H1 (cell line): ENCODE results near the gene ARHGAP26. TPM values are rescaled to one million over a fixed set of nuclear protein-coding genes. Genes with fewer than 3 reads are reported as not detected.

ENCODE experiments used
- CTCF ChIA-PET: fragments of 300-600 bp; sonication (Branson Sonifier 250); formaldehyde crosslinking; loops from one replicate; lab custom pipeline; 2021; ENCODE audit not compliant: partially characterized antibody; lab: Charles Lee
- POLR2A ChIA-PET: fragments of 300-600 bp; sonication (Branson Sonifier 250); formaldehyde crosslinking; loops from one replicate; lab custom pipeline; 2021; ENCODE audit warnings: inconsistent platforms; ENCODE audit not compliant: partially characterized antibody; lab: Charles Lee
- DNase-seq, 2 experiments: peaks; one replicate each; pipeline versions ENCODE4 v3.0.0 to v3.0.0-alpha.2; 2010 to 2022; ENCODE audit warnings: low spot score in 2 of 2, low read depth in 1 of 2, mixed read lengths in 1 of 2
- FAIRE-seq: peaks from 2 replicates; lab custom pipeline; 2011; peaks lifted over from hg19 to GRCh38; lab: Jason Lieb, UNC
- H2AFZ ChIP-seq: 2 replicates; pipeline ENCODE4 v1.8.1; 2012; ENCODE audit warnings: low read length, inconsistent platforms
- H2AK5ac ChIP-seq: 2 replicates; pipeline ENCODE4 v1.6.1; 2013; ENCODE audit warnings: low read depth, low read length
- H2BK120ac ChIP-seq: replicated peaks from 2 replicates; pipeline ENCODE3; 2013; ENCODE audit warnings: low read depth, low read length, inconsistent platforms
- H2BK12ac ChIP-seq: 2 replicates; pipeline ENCODE4 v1.6.1; 2013; ENCODE audit warnings: low read depth, low read length
- H2BK15ac ChIP-seq: 2 replicates; pipeline ENCODE4 v1.6.1; 2013; ENCODE audit warnings: low read length
- H2BK20ac ChIP-seq: 2 replicates; pipeline ENCODE4 v1.6.1; 2013; ENCODE audit warnings: low read length
- H2BK5ac ChIP-seq: 2 replicates; pipeline ENCODE4 v1.6.1; 2013; ENCODE audit warnings: low read depth, low read length
- H3K14ac ChIP-seq: 2 replicates; pipeline ENCODE4 v1.6.1; 2013; ENCODE audit warnings: inconsistent platforms; ENCODE audit not compliant: insufficient read length
- H3K18ac ChIP-seq: 2 replicates; pipeline ENCODE4 v1.6.1; 2013; ENCODE audit warnings: low read length; ENCODE audit errors: extremely low read depth
- H3K23ac ChIP-seq: 2 replicates; pipeline ENCODE4 v1.6.1; 2013; ENCODE audit warnings: inconsistent platforms; ENCODE audit not compliant: insufficient read length
- H3K23me2 ChIP-seq: 2 replicates; pipeline ENCODE4 v1.6.1; 2013; ENCODE audit warnings: low read depth, low read length
- H3K27ac ChIP-seq: 2 replicates; pipeline ENCODE4 v1.6.1; 2011; ENCODE audit warnings: low read depth, low read length, inconsistent platforms
- H3K27me3 ChIP-seq, 4 experiments: replicated peaks in 1 of 4; 1 replicate in 1 of 4; 2 replicates in 3 of 4; pipeline versions ENCODE4 v1.6.1 to v1.8.1; 2011 to 2013; ENCODE audit warnings: low read length in 3 of 4, mild to moderate bottlenecking in 3 of 4, inconsistent platforms in 2 of 4, mixed read lengths in 2 of 4, moderate library complexity in 1 of 4; ENCODE audit not compliant: control insufficient read depth in 3 of 4, insufficient read depth in 3 of 4; ENCODE audit errors: extremely low read depth in 1 of 4
- H3K36me3 ChIP-seq, 4 experiments: 2 replicates each; pipeline versions ENCODE4 v1.6.1 to v1.8.1; 2011 to 2013; ENCODE audit warnings: mild to moderate bottlenecking in 4 of 4, low read length in 3 of 4, moderate library complexity in 2 of 4, control low read depth in 1 of 4, inconsistent platforms in 1 of 4; ENCODE audit not compliant: insufficient read depth in 4 of 4, control insufficient read depth in 2 of 4
- H3K4ac ChIP-seq: replicated peaks from 2 replicates; pipeline ENCODE3; 2013; ENCODE audit warnings: low read length, low read depth, mixed read lengths, inconsistent platforms; ENCODE audit not compliant: insufficient read length
- H3K4me1 ChIP-seq, 4 experiments: replicated peaks in 1 of 4; 1 replicate in 1 of 4; 2 replicates in 3 of 4; pipeline versions ENCODE4 v1.6.1 to v1.8.1; 2011 to 2013; ENCODE audit warnings: low read length in 3 of 4, inconsistent platforms in 2 of 4, mixed read lengths in 1 of 4; ENCODE audit not compliant: insufficient read depth in 4 of 4, control insufficient read depth in 3 of 4
- H3K4me2 ChIP-seq, 2 experiments: 2 replicates each; pipeline versions ENCODE4 v1.6.1 to v1.8.1; 2011 to 2013; ENCODE audit warnings: low read depth in 2 of 2, low read length in 2 of 2, control low read depth in 1 of 2, inconsistent platforms in 1 of 2, mild to moderate bottlenecking in 1 of 2; ENCODE audit not compliant: insufficient read depth in 1 of 2
- H3K4me3 ChIP-seq, 4 experiments: fragments of 200-600, 300-600 bp in 1 of 4; sonication (generic), shearing (Covaris generic), sonication (Bioruptor Twin) in 1 of 4; 2 replicates each; pipeline versions ENCODE4 v1.5.1 to v1.8.1; 2011 to 2016; ENCODE audit warnings: low read length in 4 of 4, low read depth in 3 of 4, control low read depth in 2 of 4, inconsistent platforms in 2 of 4, mild to moderate bottlenecking in 2 of 4, mixed read lengths in 1 of 4, moderate library complexity in 1 of 4; ENCODE audit not compliant: insufficient read depth in 2 of 4; ENCODE audit errors: extremely low read depth in 1 of 4
- H3K56ac ChIP-seq: replicated peaks from 2 replicates; pipeline ENCODE3; 2013; ENCODE audit warnings: low read depth, mild to moderate bottlenecking, mixed read lengths, low read length, inconsistent platforms; ENCODE audit not compliant: insufficient read length
- H3K79me1 ChIP-seq: 2 replicates; pipeline ENCODE4 v1.6.1; 2013; ENCODE audit warnings: low read depth, low read length, control low read depth
- H3K79me2 ChIP-seq, 2 experiments: 2 replicates each; pipeline versions ENCODE4 v1.6.1 to v1.8.1; 2012 to 2013; ENCODE audit warnings: low read length in 2 of 2, mild to moderate bottlenecking in 2 of 2, inconsistent platforms in 1 of 2; ENCODE audit not compliant: insufficient read depth in 2 of 2, control insufficient read depth in 1 of 2
- H3K9ac ChIP-seq, 4 experiments: replicated peaks in 1 of 4; 1 replicate in 1 of 4; 2 replicates in 3 of 4; pipeline versions ENCODE4 v1.6.1 to v1.8.1; 2011 to 2013; ENCODE audit warnings: low read depth in 3 of 4, low read length in 3 of 4, control low read depth in 2 of 4, mild to moderate bottlenecking in 2 of 4, moderate library complexity in 2 of 4, inconsistent platforms in 1 of 4; ENCODE audit errors: extremely low read depth in 1 of 4
- H3K9me3 ChIP-seq, 2 experiments: 2 replicates each; pipeline versions ENCODE4 v1.6.1 to v1.8.1; 2012 to 2013; ENCODE audit warnings: mild to moderate bottlenecking in 2 of 2, moderate library complexity in 2 of 2, control low read depth in 1 of 2, inconsistent platforms in 1 of 2, low read depth in 1 of 2, low read length in 1 of 2, mixed read lengths in 1 of 2; ENCODE audit not compliant: insufficient read depth in 2 of 2
- H4K20me1 ChIP-seq, 2 experiments: replicated peaks in 1 of 2; 2 replicates each; pipeline versions ENCODE3 to v1.8.1; 2011 to 2013; ENCODE audit warnings: inconsistent platforms in 2 of 2, low read length in 2 of 2, mild to moderate bottlenecking in 1 of 2; ENCODE audit not compliant: insufficient read depth in 2 of 2, control insufficient read depth in 1 of 2
- H4K5ac ChIP-seq: 2 replicates; pipeline ENCODE4 v1.6.1; 2013; ENCODE audit warnings: low read length, low read depth, mixed read lengths, inconsistent platforms; ENCODE audit not compliant: insufficient read length
- H4K8ac ChIP-seq: 2 replicates; pipeline ENCODE4 v1.8.0; 2013; ENCODE audit warnings: mild to moderate bottlenecking, moderate library complexity, low read length, inconsistent platforms; ENCODE audit not compliant: insufficient read depth; ENCODE audit errors: extremely low read depth
- H4K91ac ChIP-seq: replicated peaks from 2 replicates; pipeline ENCODE3; 2013; ENCODE audit warnings: low read length, mixed read lengths, inconsistent platforms; ENCODE audit not compliant: insufficient read length
- CEBPB ChIP-seq: IDR thresholded peaks from 2 replicates; pipeline ENCODE4 v1.6.1; 2012; ENCODE audit warnings: low read depth, low read length
- CTBP2 ChIP-seq: IDR thresholded peaks from 2 replicates; pipeline ENCODE4 v1.7.0; 2011; ENCODE audit warnings: borderline replicate concordance, mild to moderate bottlenecking, moderate library complexity, mixed read lengths, low read length; ENCODE audit not compliant: insufficient read depth, insufficient read length
- NANOG ChIP-seq: IDR thresholded peaks from 2 replicates; pipeline ENCODE4 v1.6.1; 2011; ENCODE audit warnings: low read length, low read depth, mild to moderate bottlenecking, inconsistent platforms; ENCODE audit not compliant: insufficient read depth, poor library complexity, severe bottlenecking
- RBBP5 ChIP-seq: IDR thresholded peaks from 2 replicates; pipeline ENCODE4 v1.7.1; 2012; ENCODE audit warnings: low read depth, mild to moderate bottlenecking, inconsistent platforms, low read length, moderate library complexity, borderline replicate concordance
- RNF2 ChIP-seq: fragments of 200-900, 300-1000 bp; sonication (generic); IDR thresholded peaks from 2 replicates; pipeline ENCODE4 v1.7.1; 2016; ENCODE audit warnings: borderline replicate concordance, low read depth, mild to moderate bottlenecking, antibody characterized with exemption, low read length; ENCODE audit not compliant: poor library complexity, severe bottlenecking; ENCODE audit errors: missing control alignments
- SP2 ChIP-seq: IDR thresholded peaks from 2 replicates; pipeline ENCODE4 v1.6.1; 2012; ENCODE audit warnings: mild to moderate bottlenecking, low read length, inconsistent platforms
- TAF1 ChIP-seq: IDR thresholded peaks from 2 replicates; pipeline ENCODE4 v1.6.1; 2011; ENCODE audit warnings: mild to moderate bottlenecking, low read depth, low read length
- TAF7 ChIP-seq: optimal IDR thresholded peaks from 2 replicates; pipeline ENCODE3; 2011; ENCODE audit warnings: low read depth, mild to moderate bottlenecking, inconsistent platforms, low read length, moderate library complexity, borderline replicate concordance
- TBP ChIP-seq: IDR thresholded peaks from 2 replicates; pipeline ENCODE4 v1.6.1; 2011; ENCODE audit warnings: low read depth, low read length, improper control_type of control experiment
- WGBS, 2 experiments: shearing (Covaris generic) in 1 of 2; methylation state at CpG; one replicate each; pipeline versions ENCODE4 v1.1.6 to v1.1.7; 2013 to 2015; ENCODE audit warnings: low lambda C conversion rate in 2 of 2, mixed read lengths in 2 of 2, inconsistent platforms in 1 of 2, low coverage in 1 of 2, missing lambda C conversion rate in 1 of 2; ENCODE audit not compliant: insufficient replicate concordance in 2 of 2, insufficient coverage in 1 of 2, insufficient read length in 1 of 2; ENCODE audit errors: extremely low coverage in 1 of 2, missing lambda C conversion rate in 1 of 2; 5-methylcytosine and 5-hydroxymethylcytosine counted together
- polyA plus RNA-seq, 7 experiments: library from polyadenylated mRNA; depleted of rRNA in 3 of 7; stranded (reverse) in 5 of 7; unstranded in 2 of 7; fragments of >200 nt in 5 of 7; fragments of 200-250 nt in 2 of 7; gene quantifications; 1 replicate in 5 of 7; 2 replicates in 1 of 7; 4 replicates in 1 of 7; pipeline versions ENCODE4 v1.2.1 to v1.2.3, GENCODE V29; 2011 to 2013; ENCODE audit warnings: missing spikeins in 2 of 7, mixed read lengths in 2 of 7
- total RNA-seq: library from RNA; stranded (reverse); fragmentation: NEBNext Ultra II Directional; extraction: Animal tissue kit (Norgen Biotek cat#: 25700); gene quantifications from 2 replicates; pipeline ENCODE4 v1.2.1, GENCODE V29; 2021
- TF ChIP-seq, protein P1 (sequence below), 3 experiments: IDR thresholded peaks; 1 replicate in 2 of 3; 2 replicates in 1 of 3; pipeline versions ENCODE4 v1.5.1 to v1.6.1; 2011; ENCODE audit warnings: low read length in 3 of 3, mild to moderate bottlenecking in 3 of 3, inconsistent platforms in 2 of 3, low read depth in 1 of 3, moderate library complexity in 1 of 3; ENCODE audit not compliant: insufficient read depth in 1 of 3; ENCODE audit errors: control extremely low read depth in 1 of 3

Gene ARHGAP26
- total and polyA plus RNA-seq, 2 of the 8 experiments (the other 6 are each of a cell fraction or from before 2014, with no cell fraction given) = 7.1 to 24.8 TPM

DNA sequence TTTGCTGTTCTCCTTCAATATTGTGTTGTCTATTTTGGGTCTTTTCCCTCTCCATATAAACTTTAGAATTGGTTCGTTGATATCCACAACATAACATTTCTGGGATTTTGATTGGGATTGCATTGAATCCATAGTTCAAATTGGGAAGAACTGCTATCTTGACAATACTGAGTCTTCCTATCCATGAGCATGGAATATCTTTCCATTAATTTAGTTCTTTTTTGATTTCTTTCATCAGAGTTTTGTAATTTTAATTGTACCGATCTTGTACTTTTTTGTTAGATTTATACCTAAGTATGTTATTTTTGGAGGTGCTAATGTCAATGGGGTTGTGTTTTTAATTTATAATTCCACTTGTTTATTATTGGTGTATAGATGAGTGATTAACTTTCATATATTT, 498.2 kb downstream of the ARHGAP26 start:
- H3K4me1 ChIP-seq = no peaks in the 10 kb centered on the region
- no peak overlapping the region for H2BK120ac ChIP-seq
- H3K36me3 ChIP-seq = no peaks in the 10 kb centered on the region
- H3K9me3 ChIP-seq = peaks cover 0 to 2% of the 10 kb centered on the region in 2 experiments; a peak in 1 of 4 replicates
- CTCF ChIA-PET = no interaction called here
- no peak overlapping the region for H3K9ac ChIP-seq
- H3K56ac ChIP-seq = no peak overlapping the region
- H4K8ac ChIP-seq = no peak overlapping the region
- no peak overlapping the region for H2BK20ac ChIP-seq
- H3K79me2 ChIP-seq = no peaks in the 10 kb centered on the region
- no peak overlapping the region for H2AK5ac ChIP-seq
- no peak overlapping the region for H3K14ac ChIP-seq
- no peak overlapping the region for H3K4me2 ChIP-seq
- H3K27me3 ChIP-seq = peaks cover 0 to 1% (median 0%) of the 10 kb centered on the region in 4 experiments; a peak in 1 of 7 replicates
- POLR2A ChIA-PET = no interaction called here
- H3K23ac ChIP-seq = no peak overlapping the region
- no peak overlapping the region for H4K91ac ChIP-seq
- H3K4me3 ChIP-seq = no peak overlapping the region
- no peaks in the 10 kb centered on the region for H3K79me1 ChIP-seq
- no peak overlapping the region for H2BK12ac ChIP-seq
- TF ChIP-seq TAF1 (no peak), TBP (no peak), NANOG (no peak), RNF2 (no peak), SP2 (no peak), CEBPB (no peak), TAF7 (no peak), CTBP2 (no peak), RBBP5 (no peak)
- TF ChIP-seq, protein P1, sequence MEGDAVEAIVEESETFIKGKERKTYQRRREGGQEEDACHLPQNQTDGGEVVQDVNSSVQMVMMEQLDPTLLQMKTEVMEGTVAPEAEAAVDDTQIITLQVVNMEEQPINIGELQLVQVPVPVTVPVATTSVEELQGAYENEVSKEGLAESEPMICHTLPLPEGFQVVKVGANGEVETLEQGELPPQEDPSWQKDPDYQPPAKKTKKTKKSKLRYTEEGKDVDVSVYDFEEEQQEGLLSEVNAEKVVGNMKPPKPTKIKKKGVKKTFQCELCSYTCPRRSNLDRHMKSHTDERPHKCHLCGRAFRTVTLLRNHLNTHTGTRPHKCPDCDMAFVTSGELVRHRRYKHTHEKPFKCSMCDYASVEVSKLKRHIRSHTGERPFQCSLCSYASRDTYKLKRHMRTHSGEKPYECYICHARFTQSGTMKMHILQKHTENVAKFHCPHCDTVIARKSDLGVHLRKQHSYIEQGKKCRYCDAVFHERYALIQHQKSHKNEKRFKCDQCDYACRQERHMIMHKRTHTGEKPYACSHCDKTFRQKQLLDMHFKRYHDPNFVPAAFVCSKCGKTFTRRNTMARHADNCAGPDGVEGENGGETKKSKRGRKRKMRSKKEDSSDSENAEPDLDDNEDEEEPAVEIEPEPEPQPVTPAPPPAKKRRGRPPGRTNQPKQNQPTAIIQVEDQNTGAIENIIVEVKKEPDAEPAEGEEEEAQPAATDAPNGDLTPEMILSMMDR (IDR thresholded peaks at IDR 0.05; ENCODE audit: control extremely low read depth in 1 of 3, insufficient read depth in 1 of 3, low read depth in 1 of 3, low read length in 3 of 3) = no peak
- no peak overlapping the region for H3K18ac ChIP-seq
- H3K4ac ChIP-seq = no peak overlapping the region
- H3K23me2 ChIP-seq = no peaks in the 10 kb centered on the region
- H3K27ac ChIP-seq = no peak overlapping the region
- no peak overlapping the region for H4K5ac ChIP-seq
- H4K20me1 ChIP-seq = no peaks in the 10 kb centered on the region
- H2AFZ ChIP-seq = no peak overlapping the region
- DNase-seq (no peak), FAIRE-seq (no peak)
- no peak overlapping the region for H2BK15ac ChIP-seq
- 93% methylated on average over 2 of the region's 2 CpGs; no CpG with 5 or more reads in 1 of the 2 experiments for WGBS, 2 experiments
- H2BK5ac ChIP-seq = no peak overlapping the region
